Natural killer cell (primary cell): ENCODE data around the gene EYS. TPM values are rescaled to one million over a fixed set of nuclear protein-coding genes. Genes with fewer than 3 reads are reported as not detected.

Source experiments
- ATAC-seq, 3 donors: fragments of 150-1000 bp in 2 of 3; fragments of 200-7000 bp in 1 of 3; cut with Tn5 transposase; 1 replicate in 1 of 3; 2 replicates in 2 of 3; pipeline ENCODE4 v1.10.0; 2021; ENCODE audit warnings: mild to moderate bottlenecking in 2 of 3, moderate library complexity in 2 of 3
- DNase-seq, 2 donors: peaks; one replicate each; pipeline versions ENCODE4 v3.0.0 to v3.0.0-alpha.2; 2013 to 2021; ENCODE audit warnings: mixed read lengths in 1 of 2
- H3K27ac ChIP-seq: one replicate; pipeline ENCODE4 v1.5.1; 2013; ENCODE audit warnings: mild to moderate bottlenecking, low read length
- H3K27me3 ChIP-seq: one replicate; pipeline ENCODE4 v1.6.1; 2013; ENCODE audit warnings: low read length; ENCODE audit not compliant: control insufficient read depth, insufficient read depth
- H3K36me3 ChIP-seq: one replicate; pipeline ENCODE4 v1.6.1; 2013; ENCODE audit warnings: low read length; ENCODE audit not compliant: control insufficient read depth, insufficient read depth
- H3K4me1 ChIP-seq: one replicate; pipeline ENCODE4 v1.6.1; 2013; ENCODE audit warnings: low read length; ENCODE audit not compliant: control insufficient read depth, insufficient read depth
- H3K4me3 ChIP-seq: one replicate; pipeline ENCODE4 v1.5.1; 2013; ENCODE audit warnings: low read length
- H3K9me3 ChIP-seq: one replicate; pipeline ENCODE4 v1.6.1; 2013; ENCODE audit warnings: low read length; ENCODE audit not compliant: control insufficient read depth, insufficient read depth
- H3K27ac Mint-ChIP-seq, 2 donors: one replicate each; pipeline ENCODE4 v1.8.0; 2022; ENCODE audit warnings: mild to moderate bottlenecking in 2 of 2, mixed read lengths in 2 of 2, moderate library complexity in 1 of 2
- H3K27me3 Mint-ChIP-seq, 2 donors: one replicate each; pipeline ENCODE4 v1.8.0; 2022; ENCODE audit warnings: low read depth in 2 of 2, mixed read lengths in 2 of 2
- H3K36me3 Mint-ChIP-seq: one replicate; pipeline ENCODE4 v1.8.0; 2022; ENCODE audit warnings: mixed read lengths
- H3K4me1 Mint-ChIP-seq, 2 donors: one replicate each; pipeline ENCODE4 v1.8.0; 2022; ENCODE audit warnings: mixed read lengths in 2 of 2
- H3K4me3 Mint-ChIP-seq: one replicate; pipeline ENCODE4 v1.8.0; 2022; ENCODE audit warnings: mild to moderate bottlenecking, moderate library complexity, mixed read lengths
- H3K9me3 Mint-ChIP-seq, 2 donors: one replicate each; pipeline ENCODE4 v1.8.0; 2022; ENCODE audit warnings: mixed read lengths in 2 of 2
- CTCF ChIP-seq: fragments of 200-600 bp; IDR thresholded peaks from one replicate; pipeline ENCODE4 v1.8.0; 2022; ENCODE audit warnings: antibody characterized with exemption
- WGBS: methylation state at CpG from one replicate; pipeline ENCODE4 v1.1.7; 2013; ENCODE audit warnings: missing lambda C conversion rate; ENCODE audit not compliant: insufficient coverage; 5-methylcytosine and 5-hydroxymethylcytosine counted together
- intact Hi-C: fragments of 100-400 bp; cut with micrococcal nuclease; formaldehyde crosslinking; loops from one replicate; pipeline ENCODE4 v1.14.2; 2022
- total RNA-seq, 4 donors: library from RNA; stranded (reverse); fragments of 120-200 nt in 1 of 4; gene quantifications; one replicate each; pipeline versions ENCODE4 v1.2.3 to v1.2.4, GENCODE V29; 2013 to 2022

EYS gene
- total RNA-seq, 3 donors from 2014 or later (not counting 1 experiment from before 2014, with no cell fraction given): 0.55 TPM; not detected in 2

GRCh38 chr6:64861039-64861651, 845.9 kb downstream of the EYS start:
- intact Hi-C loops: no loop called here

GRCh38 chr6:64860203-64860602, 846.8 kb downstream of the EYS start:
- no peaks in the 10 kb centered on the region for H3K27me3 Mint-ChIP-seq
- ATAC-seq (no peak), DNase-seq (no peak)
- H3K36me3 Mint-ChIP-seq: peaks cover 29% of the 10 kb centered on the region
- 88% methylated on average over 2 of the region's 2 CpGs for WGBS
- peaks cover 18% of the 10 kb centered on the region for H3K9me3 ChIP-seq
- TF ChIP-seq CTCF: no peak
- no peaks in the 10 kb centered on the region for H3K4me1 Mint-ChIP-seq
- no peaks in the 10 kb centered on the region for H3K4me1 ChIP-seq
- no peak overlapping the region for H3K4me3 ChIP-seq
- no peak overlapping the region for H3K27ac Mint-ChIP-seq
- H3K4me3 Mint-ChIP-seq: no peak overlapping the region
- no peak overlapping the region for H3K27ac ChIP-seq
- H3K9me3 Mint-ChIP-seq: peaks cover 15 to 32% of the 10 kb centered on the region in 2 donors
- H3K36me3 ChIP-seq: no peaks in the 10 kb centered on the region
- intact Hi-C loops: no loop called here
- no peaks in the 10 kb centered on the region for H3K27me3 ChIP-seq

More at GRCh38 chr6:64861039-64861651, 845.9 kb downstream of the EYS start:
- H3K27ac Mint-ChIP-seq: no peak overlapping the region
- DNase-seq (no peak), ATAC-seq (no peak)
- H3K4me3 ChIP-seq: no peak overlapping the region
- no peak for TF ChIP-seq CTCF
- H3K27me3 ChIP-seq: no peaks in the 10 kb centered on the region
- no peak overlapping the region for H3K4me3 Mint-ChIP-seq
- no peak overlapping the region for H3K27ac ChIP-seq
- H3K4me1 ChIP-seq: no peaks in the 10 kb centered on the region
- peaks cover 14 to 30% of the 10 kb centered on the region in 2 donors for H3K9me3 Mint-ChIP-seq
- no peaks in the 10 kb centered on the region for H3K4me1 Mint-ChIP-seq
- no peaks in the 10 kb centered on the region for H3K36me3 ChIP-seq
- no peaks in the 10 kb centered on the region for H3K27me3 Mint-ChIP-seq
- WGBS: 84% methylated on average over 6 of the region's 6 CpGs
- H3K36me3 Mint-ChIP-seq: peaks cover 21% of the 10 kb centered on the region
- peaks cover 18% of the 10 kb centered on the region for H3K9me3 ChIP-seq

GRCh38 chr6:64850121-64850520, 856.9 kb downstream of the EYS start:
- Mint-ChIP-seq H3K9me3 (peaks cover 22 to 32% of the 10 kb centered on the region in 2 donors), H3K36me3 (peaks cover 25% of the 10 kb centered on the region), H3K27ac (no peak overlapping the region), H3K27me3 (no peaks in the 10 kb centered on the region), H3K4me3 (no peak overlapping the region), H3K4me1 (no peaks in the 10 kb centered on the region)
- H3K27me3 ChIP-seq: no peaks in the 10 kb centered on the region
- intact Hi-C loops: no loop called here
- no peak for TF ChIP-seq CTCF
- no peak overlapping the region for H3K4me3 ChIP-seq
- no peak for DNase-seq
- ATAC-seq: no peak
- H3K36me3 ChIP-seq: no peaks in the 10 kb centered on the region
- no peak overlapping the region for H3K27ac ChIP-seq
- WGBS: no CpG with 5 or more reads among the region's 1 CpG
- H3K9me3 ChIP-seq: peaks cover 4% of the 10 kb centered on the region
- no peaks in the 10 kb centered on the region for H3K4me1 ChIP-seq

GRCh38 chr6:64848467-64848866, 858.6 kb downstream of the EYS start:
- Histone ChIP-seq H3K4me3 (no peak overlapping the region), H3K27ac (no peak overlapping the region), H3K4me1 (no peaks in the 10 kb centered on the region), H3K27me3 (no peaks in the 10 kb centered on the region), H3K36me3 (no peaks in the 10 kb centered on the region), H3K9me3 (peaks cover 4% of the 10 kb centered on the region)
- DNase-seq (no peak), ATAC-seq (no peak)
- Mint-ChIP-seq H3K27ac (no peak overlapping the region), H3K9me3 (peaks cover 24 to 33% of the 10 kb centered on the region in 2 donors), H3K4me1 (no peaks in the 10 kb centered on the region), H3K36me3 (peaks cover 22% of the 10 kb centered on the region), H3K27me3 (no peaks in the 10 kb centered on the region), H3K4me3 (no peak overlapping the region)
- intact Hi-C loops: no loop called here
- no peak for TF ChIP-seq CTCF
- WGBS: 75% methylated on average over 2 of the region's 4 CpGs
